HK-2 (cell line): ENCODE data around the gene ALX4.

Experiments used
- DNase-seq: peaks from one replicate; pipeline ENCODE4 v3.0.0-alpha.2; 2018; ENCODE audit not compliant: unreplicated experiment

Gene ALX4

DNA sequence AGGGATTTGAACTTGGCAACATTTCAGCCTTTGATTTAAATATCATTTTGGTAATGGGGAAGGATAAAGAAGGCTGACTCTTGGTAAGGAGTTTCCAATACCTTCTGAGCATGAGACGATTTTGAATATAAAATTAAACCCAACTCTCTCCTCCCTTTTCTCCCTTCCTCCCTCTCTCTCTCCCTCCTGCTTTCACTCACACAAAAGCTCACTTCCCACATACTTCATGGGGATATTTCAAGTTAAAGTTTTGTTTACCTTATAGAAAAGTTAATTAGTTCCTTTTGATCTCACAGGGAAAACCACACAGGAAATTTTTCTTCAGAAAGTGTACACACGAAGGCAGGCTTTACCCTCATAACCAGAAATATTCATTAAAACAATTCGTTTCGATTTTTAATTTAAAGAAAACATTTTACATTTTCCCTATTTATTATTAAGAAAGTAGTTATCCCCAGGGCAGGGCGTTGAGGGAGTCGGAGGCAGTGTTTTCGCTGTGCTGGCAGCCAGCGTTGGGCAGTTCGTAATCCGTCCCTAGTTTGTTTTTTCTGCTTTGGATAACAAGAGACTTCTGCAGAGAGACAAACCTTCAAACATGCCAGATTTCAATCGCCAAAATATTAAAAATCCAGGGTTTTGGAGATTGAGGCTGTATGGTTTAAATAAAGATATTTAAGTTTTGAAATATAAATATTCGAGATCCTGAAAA, 25.3 kb upstream of the ALX4 start:
- no peak for DNase-seq

DNA sequence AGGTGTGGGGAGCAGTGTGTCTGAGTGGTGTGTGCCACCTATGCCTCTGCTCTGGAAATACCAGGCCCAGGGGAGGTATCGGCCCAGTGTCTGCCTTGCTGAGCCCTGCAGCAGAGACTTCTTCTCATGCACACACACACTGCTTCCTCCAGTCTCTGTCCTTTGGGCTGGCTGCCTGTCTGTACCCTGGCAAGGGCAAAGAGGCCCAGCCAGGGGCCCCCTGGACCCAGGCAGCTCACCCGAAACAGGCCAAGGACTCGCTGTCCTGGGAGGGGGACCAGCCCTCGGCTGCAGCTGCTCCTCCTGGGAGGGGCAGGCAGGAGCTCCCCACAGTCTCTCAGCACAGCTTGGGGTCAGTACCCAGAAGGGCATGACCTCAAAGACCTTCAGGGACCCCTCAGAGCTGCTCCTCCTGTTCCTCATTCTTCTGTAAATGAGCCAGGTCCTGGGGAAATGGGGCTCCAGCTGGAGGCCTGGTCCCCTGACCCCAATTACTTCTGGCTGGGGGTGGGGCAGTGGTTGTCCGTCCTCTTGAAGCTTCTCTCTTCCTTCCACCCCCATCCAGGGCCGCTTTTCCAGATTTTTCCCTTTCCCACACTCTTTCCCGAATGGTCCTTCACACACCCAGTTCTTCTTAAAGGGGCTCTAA, 24.5 kb upstream of the ALX4 start:
- no peak for DNase-seq

DNA sequence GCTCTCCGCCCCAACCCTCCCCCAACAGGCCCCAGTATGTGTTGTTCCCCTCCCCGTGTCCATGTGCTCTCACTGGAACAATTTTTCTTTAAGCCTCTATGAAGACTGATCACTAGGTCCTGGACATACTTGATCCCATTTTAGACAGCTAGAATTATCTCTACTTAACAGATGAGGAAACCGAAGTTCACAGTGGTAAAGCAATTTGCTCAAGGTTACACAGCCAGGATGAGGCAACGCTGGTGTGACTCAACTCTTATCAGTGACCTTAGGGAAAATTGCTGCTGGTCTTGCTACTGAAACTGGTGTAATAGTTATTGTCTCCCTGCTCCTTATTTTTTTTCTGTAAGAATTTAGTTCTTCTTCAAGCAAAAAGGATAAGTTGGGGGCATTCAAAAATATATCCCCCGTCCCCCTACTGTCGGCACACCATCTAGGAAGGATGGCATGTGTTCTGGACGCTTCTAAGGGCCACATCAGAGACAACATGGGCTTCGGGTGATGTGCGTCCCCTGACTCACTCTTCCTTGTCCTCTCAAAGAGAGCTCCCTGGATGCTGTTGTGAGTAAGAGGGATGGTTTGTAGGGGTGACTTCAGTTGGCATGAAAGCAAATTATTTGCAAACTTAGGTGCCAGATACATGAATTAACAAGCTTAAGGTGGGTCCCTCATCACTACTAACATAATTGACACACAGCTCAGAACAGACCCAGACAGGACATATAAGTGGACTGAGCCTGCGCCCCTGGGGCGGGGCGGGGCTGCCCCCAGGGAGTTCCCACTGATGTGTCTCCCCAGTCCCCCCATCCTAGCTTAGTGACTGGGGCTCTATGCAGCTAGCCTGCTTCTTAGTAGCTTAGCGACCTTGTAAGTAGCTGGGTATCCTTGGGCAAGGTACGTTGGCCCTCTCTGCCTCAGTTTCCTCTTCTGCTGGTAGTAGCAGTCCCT, 23.6 kb upstream of the ALX4 start:
- DNase-seq: no peak

DNA sequence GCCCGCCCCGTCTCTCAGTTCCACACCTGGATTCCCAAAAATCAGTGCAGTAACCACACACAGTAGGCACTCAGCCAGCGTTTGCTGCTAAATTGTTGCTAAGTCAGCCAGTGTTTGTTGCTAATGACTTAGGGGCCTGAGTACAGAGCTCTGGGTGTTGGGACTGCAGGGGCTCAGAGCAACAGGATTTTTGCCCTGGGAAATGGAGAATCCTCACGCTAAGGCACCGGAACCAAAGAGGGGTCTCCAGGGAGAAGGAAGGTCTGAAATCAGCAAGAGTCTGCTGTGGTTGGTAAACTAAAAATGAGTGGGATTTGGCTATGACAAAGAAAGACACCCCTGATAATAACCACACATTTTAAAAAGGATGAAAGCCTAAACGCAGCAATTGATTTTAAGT, 22.7 kb upstream of the ALX4 start:
- no peak for DNase-seq

DNA sequence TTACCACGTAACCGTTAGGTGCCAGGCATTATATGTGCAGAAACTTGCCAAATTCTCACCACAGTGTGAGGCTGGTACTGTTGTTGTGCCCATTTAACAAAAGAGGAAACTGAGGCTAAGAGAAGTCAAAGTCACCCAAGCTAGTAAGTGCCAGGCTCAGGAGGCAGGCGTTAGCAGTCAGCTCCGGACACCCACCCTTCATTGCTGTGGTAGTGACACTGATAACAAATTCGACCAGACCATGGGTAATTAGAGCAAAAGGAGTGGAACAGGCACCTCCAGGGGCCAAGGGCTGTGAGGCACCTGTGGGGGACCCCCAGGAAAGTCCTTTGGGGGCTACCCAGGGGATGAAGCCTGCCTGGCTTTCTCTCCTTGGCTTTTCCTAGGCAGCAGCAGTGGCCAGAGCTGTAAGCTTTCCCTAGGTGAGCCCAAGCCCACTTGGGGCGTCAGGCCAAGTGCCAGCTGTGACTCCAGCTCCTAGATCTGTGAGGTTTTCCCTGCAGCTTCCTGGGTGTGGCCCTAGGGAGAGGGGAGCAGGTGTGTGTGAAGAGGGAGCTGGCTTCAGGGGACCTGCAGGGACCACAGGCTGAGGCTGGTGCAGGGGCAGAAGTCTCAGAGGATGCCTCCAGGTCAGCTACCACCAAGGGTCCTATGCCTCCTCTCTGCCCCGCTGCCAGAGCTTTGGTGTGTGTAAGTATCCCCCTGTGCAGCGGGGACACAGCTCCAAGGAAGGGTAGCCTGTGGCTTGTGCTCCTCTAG, 19.7 kb upstream of the ALX4 start:
- no peak for DNase-seq

DNA sequence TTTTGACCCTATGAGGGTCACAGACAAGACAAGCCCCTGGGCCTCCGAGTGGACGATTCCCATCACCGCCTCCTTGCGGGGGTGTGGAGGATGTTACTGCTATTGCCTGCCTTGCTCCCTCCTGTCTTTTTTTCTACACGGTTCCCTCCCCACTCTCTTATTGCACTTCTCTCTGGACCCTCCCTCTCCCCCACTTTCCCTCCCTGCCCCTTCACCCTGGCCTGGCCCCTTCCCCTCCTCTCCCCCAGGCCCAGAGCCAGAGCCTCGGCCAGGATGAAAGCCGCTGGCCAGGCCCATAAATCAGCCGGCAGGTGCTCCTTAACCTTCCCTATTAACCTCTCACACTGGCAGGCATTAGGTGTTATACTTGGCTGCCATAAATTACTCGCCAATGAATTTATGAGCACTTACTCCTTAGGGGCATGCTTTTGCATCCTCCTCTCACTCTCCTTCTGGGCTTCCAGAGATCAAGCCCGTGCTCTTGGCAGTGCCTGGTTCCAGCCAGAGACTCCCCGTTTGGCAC, 18.3 kb upstream of the ALX4 start:
- DNase-seq: no peak

DNA sequence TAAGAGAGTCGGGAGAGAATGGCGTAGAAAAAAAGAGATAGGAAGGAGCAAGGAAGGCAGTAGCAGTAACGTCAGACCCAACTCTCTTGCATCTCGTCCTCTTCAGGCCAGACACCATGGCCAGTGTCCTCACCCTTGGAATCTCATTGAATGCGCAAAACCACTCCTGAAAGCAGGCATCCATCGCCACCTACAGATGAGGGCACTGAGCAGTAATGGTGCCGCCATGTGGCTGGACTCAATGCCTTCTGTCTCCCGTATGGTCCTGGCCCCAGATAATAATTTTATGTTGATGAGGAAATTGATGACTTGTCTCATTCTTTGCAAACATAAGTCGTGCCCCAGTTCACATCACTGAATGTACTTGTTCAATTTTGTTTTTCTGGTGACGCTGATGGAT, 17.8 kb upstream of the ALX4 start:
- DNase-seq: no peak

DNA sequence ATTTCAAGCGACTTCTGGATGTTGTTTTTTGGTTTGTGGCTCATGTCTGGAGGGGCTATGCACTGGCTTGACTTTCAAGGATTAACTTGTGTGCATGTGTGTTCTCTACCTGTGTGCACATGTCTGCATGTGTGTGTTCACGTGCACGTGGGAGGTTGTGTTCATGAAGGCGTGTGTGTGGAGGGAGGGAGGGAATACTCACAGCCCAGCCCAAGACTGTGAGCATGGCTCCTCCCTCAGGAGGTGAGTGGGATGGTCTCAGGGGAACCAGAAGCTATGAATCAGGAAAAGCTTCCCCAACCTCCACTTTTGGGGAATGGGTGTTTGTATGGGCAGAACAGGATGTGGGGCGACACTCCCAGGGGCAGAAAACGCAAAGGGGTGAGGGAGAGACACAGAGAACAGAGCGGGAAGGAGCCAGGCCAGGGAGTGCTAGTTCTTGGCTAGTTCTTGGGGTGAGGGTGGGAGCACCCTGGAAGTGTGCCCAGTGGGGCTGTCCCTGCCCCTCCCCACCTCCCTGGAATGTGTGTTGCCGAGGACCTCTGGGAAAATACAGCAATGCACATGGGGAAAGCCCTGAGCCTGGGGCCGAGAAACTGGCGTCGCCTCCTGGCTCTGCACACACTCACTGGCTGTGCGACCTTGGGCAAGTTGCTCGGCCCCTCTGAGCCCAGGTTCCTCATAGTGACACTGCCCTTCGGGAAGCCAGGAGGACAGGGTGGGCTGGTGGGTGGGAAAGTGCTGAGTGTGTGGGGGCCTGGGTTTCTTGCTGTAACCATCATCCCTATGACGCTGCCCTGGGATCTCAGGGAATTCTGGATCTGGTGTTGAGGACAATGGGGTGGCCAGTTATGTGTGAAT, 16.9 kb upstream of the ALX4 start:
- no peak for DNase-seq

DNA sequence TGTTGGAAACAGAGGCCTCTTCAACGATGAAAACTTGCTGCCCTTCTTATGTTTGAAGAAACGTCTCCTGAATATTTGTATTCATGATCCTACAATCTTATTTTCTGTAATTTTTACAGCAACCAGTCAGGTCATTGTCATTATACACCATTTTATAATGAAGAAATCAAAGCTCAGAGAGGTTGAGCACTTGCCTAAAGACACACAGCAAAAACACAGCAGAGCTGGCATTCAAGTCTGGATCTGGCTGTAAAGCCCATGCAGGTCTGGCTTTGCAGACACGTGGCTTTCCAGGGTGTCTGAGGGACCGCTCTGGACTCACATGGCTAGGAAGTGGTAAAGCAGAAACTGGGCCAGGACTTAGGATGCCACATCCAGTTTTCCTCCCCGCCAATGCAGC, 15.8 kb upstream of the ALX4 start:
- no peak for DNase-seq

DNA sequence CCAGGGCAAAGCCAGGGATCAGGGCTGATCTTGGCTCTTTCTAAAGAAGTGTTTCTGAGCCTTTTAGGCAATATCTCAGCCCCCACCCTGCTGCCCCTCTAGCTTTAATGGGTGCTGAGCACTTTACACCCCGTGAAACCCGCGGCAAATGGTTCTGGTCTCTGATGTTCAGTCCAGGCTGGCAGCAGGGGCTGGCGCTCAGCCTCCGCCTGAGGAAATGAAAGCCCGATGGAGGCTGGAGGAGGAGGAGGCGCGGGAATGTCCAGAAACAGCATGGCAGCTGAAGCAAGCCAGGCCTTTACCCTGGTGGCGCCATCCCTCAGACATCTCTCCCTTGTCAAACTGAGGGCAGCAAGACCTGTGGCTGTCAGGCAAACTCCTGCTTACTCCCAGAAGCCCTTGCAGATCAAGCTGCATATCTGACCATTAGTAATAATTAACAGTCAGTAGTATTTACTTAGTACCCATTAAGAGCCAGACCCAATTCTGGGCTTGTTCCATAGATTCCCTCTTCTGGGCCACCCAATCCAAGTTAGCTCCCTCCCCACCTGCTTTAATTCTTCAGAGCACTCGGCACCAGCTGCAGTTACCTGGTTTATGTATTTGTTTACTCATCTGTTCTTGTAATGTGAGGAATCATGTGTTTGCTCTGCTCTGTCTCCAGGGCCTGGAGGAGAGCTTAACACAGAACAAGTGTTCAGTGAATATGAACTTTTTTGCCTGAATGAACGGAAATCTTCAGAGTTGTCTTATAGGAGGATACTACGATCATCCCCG, 15.0 kb upstream of the ALX4 start:
- DNase-seq: no peak

DNA sequence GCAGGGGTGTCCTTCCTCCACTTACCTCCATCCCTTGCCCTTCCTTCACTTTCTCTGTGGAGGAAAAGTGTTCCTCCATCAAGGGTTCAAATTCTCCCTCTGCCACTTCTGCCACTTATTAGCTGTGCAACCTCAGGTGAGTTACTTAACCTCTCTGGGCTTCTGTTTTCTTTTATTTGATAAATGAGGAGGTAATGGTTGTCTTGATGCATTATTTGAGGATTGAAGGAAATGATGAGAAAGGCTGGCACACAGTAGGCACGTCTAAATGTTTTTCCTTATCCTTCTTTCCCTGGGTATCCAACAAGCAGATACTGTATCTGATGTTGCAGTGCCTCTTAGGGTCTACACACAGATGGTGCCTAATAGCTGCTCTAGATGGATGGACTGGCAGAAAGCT, 14.3 kb upstream of the ALX4 start:
- no peak for DNase-seq

DNA sequence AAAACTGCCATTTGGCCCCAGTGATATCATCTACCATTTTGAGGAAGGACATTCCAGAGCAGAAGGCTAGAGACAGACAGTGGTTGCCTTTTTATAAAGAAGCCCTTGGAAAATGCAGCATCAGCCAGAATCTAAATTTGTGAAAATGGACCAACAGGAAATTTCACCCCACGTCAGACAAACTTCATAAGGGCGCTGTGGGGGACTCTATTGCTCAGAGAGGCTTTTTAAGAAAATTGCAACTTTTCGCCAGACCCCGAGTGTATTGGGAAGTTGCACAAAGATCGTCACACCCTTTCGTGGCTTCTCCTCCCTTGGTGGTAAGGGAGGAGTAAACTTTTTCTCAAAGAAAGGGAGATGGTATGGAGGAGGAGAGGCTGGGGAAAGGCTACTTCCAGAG, 12.3 kb upstream of the ALX4 start:
- DNase-seq: no peak

DNA sequence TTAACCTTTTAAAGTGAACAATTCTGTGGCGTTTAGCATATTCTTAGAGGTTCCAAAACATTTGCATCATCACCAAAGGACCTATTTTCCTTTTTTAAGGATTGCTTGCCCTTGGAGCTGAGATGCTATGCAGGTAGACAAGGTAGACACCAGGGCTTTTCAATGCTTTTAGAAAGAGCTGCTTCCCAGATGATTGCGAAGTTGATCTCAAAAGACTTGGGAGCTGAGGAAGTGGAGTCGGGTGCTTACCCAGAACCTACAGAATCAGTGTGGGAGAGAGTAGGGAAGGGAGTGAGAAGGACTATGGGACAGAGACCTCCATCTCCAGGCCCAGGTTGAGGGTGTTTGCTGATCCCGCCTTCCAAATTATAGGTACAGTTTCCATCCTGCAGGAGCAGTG, 11.1 kb upstream of the ALX4 start:
- DNase-seq: no peak

DNA sequence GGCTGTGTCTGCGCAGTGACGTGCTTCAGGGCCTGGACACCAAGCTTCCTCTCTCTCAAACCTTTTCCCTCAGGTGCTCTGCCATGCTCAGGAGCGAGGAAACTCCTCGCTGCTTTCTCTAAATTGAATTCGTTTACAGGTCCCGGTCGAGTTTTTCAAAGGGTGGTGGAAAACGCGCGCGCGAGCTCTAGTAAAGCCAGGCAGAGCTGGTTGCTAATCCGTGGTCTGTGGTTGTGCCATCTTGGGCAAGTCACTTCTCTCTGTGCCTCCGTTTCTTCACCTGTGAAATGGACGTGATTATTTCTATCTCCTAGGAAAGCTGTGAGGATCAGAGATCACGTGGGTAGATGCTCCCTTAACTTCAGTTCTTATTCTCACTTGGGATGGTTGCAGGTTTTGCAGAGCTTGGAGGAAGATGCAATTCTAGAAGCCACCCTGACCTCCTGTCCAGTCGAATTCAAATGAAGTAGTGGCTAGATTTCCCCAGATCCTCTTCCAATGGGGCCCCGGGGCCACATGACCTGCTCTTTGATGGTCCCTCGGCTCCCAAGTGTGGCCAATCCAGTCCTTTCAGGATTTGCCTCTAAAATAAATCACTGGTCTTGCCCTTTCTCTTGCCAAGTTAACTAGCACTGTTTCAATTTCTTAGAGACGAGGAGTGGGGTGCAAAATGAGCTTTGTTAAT, 10.5 kb upstream of the ALX4 start:
- DNase-seq: no peak

DNA sequence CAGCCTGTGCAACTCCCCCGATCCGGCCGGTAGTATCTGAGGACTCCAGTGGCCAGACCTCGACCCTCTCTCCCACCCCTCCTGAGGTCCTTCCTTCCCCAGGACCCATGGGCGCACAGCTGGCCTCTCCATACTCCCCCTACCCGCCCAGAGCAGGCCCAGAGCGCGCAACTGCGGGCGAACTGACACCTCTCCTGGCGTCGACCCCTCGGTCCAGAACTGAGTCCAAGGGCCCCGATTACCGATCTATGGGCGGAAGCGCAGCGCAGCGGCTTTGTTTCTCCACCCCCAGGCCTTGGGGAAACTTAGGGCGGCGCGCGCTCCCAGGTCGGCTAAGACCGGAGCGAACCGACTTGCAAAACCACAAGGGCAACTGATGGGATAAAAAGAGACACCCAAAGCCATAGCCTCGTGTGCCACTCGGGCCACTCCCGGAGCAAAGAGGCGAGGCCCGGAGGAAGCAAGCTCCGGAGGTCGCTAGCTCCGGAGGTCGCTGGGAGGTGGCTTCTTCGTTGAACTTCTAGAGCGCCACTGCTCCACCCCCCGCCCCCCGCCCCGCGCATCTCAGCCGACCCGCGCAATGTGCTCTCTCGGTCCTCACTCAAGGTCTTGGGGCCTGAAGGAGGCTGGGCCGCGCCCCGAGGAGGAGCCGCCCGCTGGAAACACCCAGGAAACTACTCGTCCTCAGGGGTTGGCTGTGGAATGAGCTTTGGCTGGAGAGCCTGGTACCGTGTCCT, 9.8 kb upstream of the ALX4 start:
- DNase-seq: no peak

DNA sequence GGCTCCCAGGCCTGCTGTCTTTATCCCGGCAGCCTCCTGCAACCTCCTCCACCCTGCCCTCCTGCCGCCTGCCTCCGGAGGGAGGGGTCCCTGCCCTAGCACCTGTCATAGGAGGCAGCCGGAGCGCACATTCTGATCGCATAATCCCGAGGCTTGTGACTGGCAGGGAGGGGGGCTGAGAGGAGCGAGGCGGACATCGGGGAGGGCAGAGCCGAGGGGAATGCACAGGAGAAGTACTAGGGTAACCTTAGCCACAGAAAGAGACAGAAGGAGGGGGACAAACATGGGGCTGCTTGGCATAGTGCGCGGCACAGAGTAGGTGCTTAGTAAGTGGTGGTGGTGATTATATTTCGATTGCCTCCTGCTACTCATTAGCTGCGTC, 9.2 kb upstream of the ALX4 start:
- no peak for DNase-seq

DNA sequence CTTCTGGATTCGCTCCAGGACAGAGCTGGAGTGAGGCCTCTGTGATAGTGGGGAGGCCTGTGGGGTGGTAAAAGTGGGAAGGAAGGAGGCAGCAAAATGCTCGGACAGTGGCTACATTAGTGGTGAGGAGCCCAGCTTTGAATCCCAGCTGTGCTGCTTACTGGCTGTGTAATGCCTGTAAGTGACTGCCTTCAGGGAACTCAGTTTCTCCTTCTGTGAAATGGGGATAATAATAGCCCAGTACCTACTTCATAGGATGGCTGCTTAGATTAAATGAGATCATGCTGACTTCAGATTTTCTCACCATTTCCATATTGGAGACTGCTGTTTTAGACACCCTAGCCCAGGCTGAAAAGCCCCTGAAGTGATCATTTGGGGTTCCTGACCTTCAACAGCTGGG, 8.4 kb upstream of the ALX4 start:
- no peak for DNase-seq

DNA sequence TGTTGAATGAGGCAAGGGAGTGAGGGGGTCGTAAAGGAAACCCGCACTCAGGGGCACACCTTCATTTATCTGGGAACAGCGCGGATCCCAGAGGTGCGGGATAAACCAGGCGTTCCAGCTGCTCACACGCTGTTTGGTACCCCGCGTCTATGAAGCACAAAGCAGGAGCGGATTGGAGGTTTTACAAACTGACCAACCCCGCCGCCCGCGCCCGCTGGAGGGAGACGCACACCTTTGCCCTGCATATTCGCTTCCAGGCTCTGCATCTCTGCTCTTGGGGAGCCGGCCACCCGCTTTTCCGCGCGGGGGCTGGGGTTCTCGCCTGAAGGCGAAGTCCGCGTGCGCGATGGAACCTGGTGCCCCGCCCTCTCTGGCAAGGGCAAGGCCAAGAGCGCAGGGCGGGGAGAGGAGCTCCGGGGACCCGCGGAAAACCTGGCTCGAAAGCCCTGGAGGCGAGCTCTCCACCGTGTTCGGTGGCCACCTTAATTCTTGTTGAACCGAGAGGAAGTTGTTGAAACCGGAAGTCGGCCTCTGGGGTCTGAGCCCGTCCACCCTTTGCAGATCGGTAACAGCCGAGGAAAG, 6.8 kb upstream of the ALX4 start:
- DNase-seq: no peak
